H1 (cell line): ENCODE results near the gene POLE3. TPM values are rescaled to one million over a fixed set of nuclear protein-coding genes. Genes with fewer than 3 reads are reported as not detected.

Source experiments
- CTCF ChIA-PET: fragments of 300-600 bp; sonication (Branson Sonifier 250); formaldehyde crosslinking; loops from one replicate; lab custom pipeline; 2021; ENCODE audit not compliant: partially characterized antibody; lab: Charles Lee
- POLR2A ChIA-PET: fragments of 300-600 bp; sonication (Branson Sonifier 250); formaldehyde crosslinking; loops from one replicate; lab custom pipeline; 2021; ENCODE audit warnings: inconsistent platforms; ENCODE audit not compliant: partially characterized antibody; lab: Charles Lee
- DNase-seq, 2 experiments: peaks; one replicate each; pipeline versions ENCODE4 v3.0.0 to v3.0.0-alpha.2; 2010 to 2022; ENCODE audit warnings: low spot score in 2 of 2, low read depth in 1 of 2, mixed read lengths in 1 of 2
- FAIRE-seq: peaks from 2 replicates; lab custom pipeline; 2011; peaks lifted over from hg19 to GRCh38; lab: Jason Lieb, UNC
- H2AFZ ChIP-seq: 2 replicates; pipeline ENCODE4 v1.8.1; 2012; ENCODE audit warnings: low read length, inconsistent platforms
- H2AK5ac ChIP-seq: 2 replicates; pipeline ENCODE4 v1.6.1; 2013; ENCODE audit warnings: low read depth, low read length
- H2BK120ac ChIP-seq: replicated peaks from 2 replicates; pipeline ENCODE3; 2013; ENCODE audit warnings: low read depth, low read length, inconsistent platforms
- H2BK12ac ChIP-seq: 2 replicates; pipeline ENCODE4 v1.6.1; 2013; ENCODE audit warnings: low read depth, low read length
- H2BK15ac ChIP-seq: 2 replicates; pipeline ENCODE4 v1.6.1; 2013; ENCODE audit warnings: low read length
- H2BK20ac ChIP-seq: 2 replicates; pipeline ENCODE4 v1.6.1; 2013; ENCODE audit warnings: low read length
- H2BK5ac ChIP-seq: 2 replicates; pipeline ENCODE4 v1.6.1; 2013; ENCODE audit warnings: low read depth, low read length
- H3K14ac ChIP-seq: 2 replicates; pipeline ENCODE4 v1.6.1; 2013; ENCODE audit warnings: inconsistent platforms; ENCODE audit not compliant: insufficient read length
- H3K18ac ChIP-seq: 2 replicates; pipeline ENCODE4 v1.6.1; 2013; ENCODE audit warnings: low read length; ENCODE audit errors: extremely low read depth
- H3K23ac ChIP-seq: 2 replicates; pipeline ENCODE4 v1.6.1; 2013; ENCODE audit warnings: inconsistent platforms; ENCODE audit not compliant: insufficient read length
- H3K23me2 ChIP-seq: 2 replicates; pipeline ENCODE4 v1.6.1; 2013; ENCODE audit warnings: low read depth, low read length
- H3K27ac ChIP-seq: 2 replicates; pipeline ENCODE4 v1.6.1; 2011; ENCODE audit warnings: low read depth, low read length, inconsistent platforms
- H3K27me3 ChIP-seq, 4 experiments: replicated peaks in 1 of 4; 1 replicate in 1 of 4; 2 replicates in 3 of 4; pipeline versions ENCODE4 v1.6.1 to v1.8.1; 2011 to 2013; ENCODE audit warnings: low read length in 3 of 4, mild to moderate bottlenecking in 3 of 4, inconsistent platforms in 2 of 4, mixed read lengths in 2 of 4, moderate library complexity in 1 of 4; ENCODE audit not compliant: control insufficient read depth in 3 of 4, insufficient read depth in 3 of 4; ENCODE audit errors: extremely low read depth in 1 of 4
- H3K36me3 ChIP-seq, 4 experiments: 2 replicates each; pipeline versions ENCODE4 v1.6.1 to v1.8.1; 2011 to 2013; ENCODE audit warnings: mild to moderate bottlenecking in 4 of 4, low read length in 3 of 4, moderate library complexity in 2 of 4, control low read depth in 1 of 4, inconsistent platforms in 1 of 4; ENCODE audit not compliant: insufficient read depth in 4 of 4, control insufficient read depth in 2 of 4
- H3K4ac ChIP-seq: replicated peaks from 2 replicates; pipeline ENCODE3; 2013; ENCODE audit warnings: low read length, low read depth, mixed read lengths, inconsistent platforms; ENCODE audit not compliant: insufficient read length
- H3K4me1 ChIP-seq, 4 experiments: replicated peaks in 1 of 4; 1 replicate in 1 of 4; 2 replicates in 3 of 4; pipeline versions ENCODE4 v1.6.1 to v1.8.1; 2011 to 2013; ENCODE audit warnings: low read length in 3 of 4, inconsistent platforms in 2 of 4, mixed read lengths in 1 of 4; ENCODE audit not compliant: insufficient read depth in 4 of 4, control insufficient read depth in 3 of 4
- H3K4me2 ChIP-seq, 2 experiments: 2 replicates each; pipeline versions ENCODE4 v1.6.1 to v1.8.1; 2011 to 2013; ENCODE audit warnings: low read depth in 2 of 2, low read length in 2 of 2, control low read depth in 1 of 2, inconsistent platforms in 1 of 2, mild to moderate bottlenecking in 1 of 2; ENCODE audit not compliant: insufficient read depth in 1 of 2
- H3K4me3 ChIP-seq, 4 experiments: fragments of 200-600, 300-600 bp in 1 of 4; sonication (generic), shearing (Covaris generic), sonication (Bioruptor Twin) in 1 of 4; 2 replicates each; pipeline versions ENCODE4 v1.5.1 to v1.8.1; 2011 to 2016; ENCODE audit warnings: low read length in 4 of 4, low read depth in 3 of 4, control low read depth in 2 of 4, inconsistent platforms in 2 of 4, mild to moderate bottlenecking in 2 of 4, mixed read lengths in 1 of 4, moderate library complexity in 1 of 4; ENCODE audit not compliant: insufficient read depth in 2 of 4; ENCODE audit errors: extremely low read depth in 1 of 4
- H3K56ac ChIP-seq: replicated peaks from 2 replicates; pipeline ENCODE3; 2013; ENCODE audit warnings: low read depth, mild to moderate bottlenecking, mixed read lengths, low read length, inconsistent platforms; ENCODE audit not compliant: insufficient read length
- H3K79me1 ChIP-seq: 2 replicates; pipeline ENCODE4 v1.6.1; 2013; ENCODE audit warnings: low read depth, low read length, control low read depth
- H3K79me2 ChIP-seq, 2 experiments: 2 replicates each; pipeline versions ENCODE4 v1.6.1 to v1.8.1; 2012 to 2013; ENCODE audit warnings: low read length in 2 of 2, mild to moderate bottlenecking in 2 of 2, inconsistent platforms in 1 of 2; ENCODE audit not compliant: insufficient read depth in 2 of 2, control insufficient read depth in 1 of 2
- H3K9ac ChIP-seq, 4 experiments: replicated peaks in 1 of 4; 1 replicate in 1 of 4; 2 replicates in 3 of 4; pipeline versions ENCODE4 v1.6.1 to v1.8.1; 2011 to 2013; ENCODE audit warnings: low read depth in 3 of 4, low read length in 3 of 4, control low read depth in 2 of 4, mild to moderate bottlenecking in 2 of 4, moderate library complexity in 2 of 4, inconsistent platforms in 1 of 4; ENCODE audit errors: extremely low read depth in 1 of 4
- H3K9me3 ChIP-seq, 2 experiments: 2 replicates each; pipeline versions ENCODE4 v1.6.1 to v1.8.1; 2012 to 2013; ENCODE audit warnings: mild to moderate bottlenecking in 2 of 2, moderate library complexity in 2 of 2, control low read depth in 1 of 2, inconsistent platforms in 1 of 2, low read depth in 1 of 2, low read length in 1 of 2, mixed read lengths in 1 of 2; ENCODE audit not compliant: insufficient read depth in 2 of 2
- H4K20me1 ChIP-seq, 2 experiments: replicated peaks in 1 of 2; 2 replicates each; pipeline versions ENCODE3 to v1.8.1; 2011 to 2013; ENCODE audit warnings: inconsistent platforms in 2 of 2, low read length in 2 of 2, mild to moderate bottlenecking in 1 of 2; ENCODE audit not compliant: insufficient read depth in 2 of 2, control insufficient read depth in 1 of 2
- H4K5ac ChIP-seq: 2 replicates; pipeline ENCODE4 v1.6.1; 2013; ENCODE audit warnings: low read length, low read depth, mixed read lengths, inconsistent platforms; ENCODE audit not compliant: insufficient read length
- H4K8ac ChIP-seq: 2 replicates; pipeline ENCODE4 v1.8.0; 2013; ENCODE audit warnings: mild to moderate bottlenecking, moderate library complexity, low read length, inconsistent platforms; ENCODE audit not compliant: insufficient read depth; ENCODE audit errors: extremely low read depth
- H4K91ac ChIP-seq: replicated peaks from 2 replicates; pipeline ENCODE3; 2013; ENCODE audit warnings: low read length, mixed read lengths, inconsistent platforms; ENCODE audit not compliant: insufficient read length
- FOSL1 ChIP-seq: IDR thresholded peaks from 2 replicates; pipeline ENCODE4 v1.6.1; 2011; ENCODE audit warnings: mild to moderate bottlenecking, low read depth, low read length, moderate library complexity; ENCODE audit not compliant: insufficient read depth
- WGBS, 2 experiments: shearing (Covaris generic) in 1 of 2; methylation state at CpG; one replicate each; pipeline versions ENCODE4 v1.1.6 to v1.1.7; 2013 to 2015; ENCODE audit warnings: low lambda C conversion rate in 2 of 2, mixed read lengths in 2 of 2, inconsistent platforms in 1 of 2, low coverage in 1 of 2, missing lambda C conversion rate in 1 of 2; ENCODE audit not compliant: insufficient replicate concordance in 2 of 2, insufficient coverage in 1 of 2, insufficient read length in 1 of 2; ENCODE audit errors: extremely low coverage in 1 of 2, missing lambda C conversion rate in 1 of 2; 5-methylcytosine and 5-hydroxymethylcytosine counted together
- polyA plus RNA-seq, 7 experiments: library from polyadenylated mRNA; depleted of rRNA in 3 of 7; stranded (reverse) in 5 of 7; unstranded in 2 of 7; fragments of >200 nt in 5 of 7; fragments of 200-250 nt in 2 of 7; gene quantifications; 1 replicate in 5 of 7; 2 replicates in 1 of 7; 4 replicates in 1 of 7; pipeline versions ENCODE4 v1.2.1 to v1.2.3, GENCODE V29; 2011 to 2013; ENCODE audit warnings: missing spikeins in 2 of 7, mixed read lengths in 2 of 7
- total RNA-seq: library from RNA; stranded (reverse); fragmentation: NEBNext Ultra II Directional; extraction: Animal tissue kit (Norgen Biotek cat#: 25700); gene quantifications from 2 replicates; pipeline ENCODE4 v1.2.1, GENCODE V29; 2021

POLE3 gene
- total and polyA plus RNA-seq, 2 of the 8 experiments (the other 6 are each of a cell fraction or from before 2014, with no cell fraction given): 52.7 to 77.3 TPM

DNA sequence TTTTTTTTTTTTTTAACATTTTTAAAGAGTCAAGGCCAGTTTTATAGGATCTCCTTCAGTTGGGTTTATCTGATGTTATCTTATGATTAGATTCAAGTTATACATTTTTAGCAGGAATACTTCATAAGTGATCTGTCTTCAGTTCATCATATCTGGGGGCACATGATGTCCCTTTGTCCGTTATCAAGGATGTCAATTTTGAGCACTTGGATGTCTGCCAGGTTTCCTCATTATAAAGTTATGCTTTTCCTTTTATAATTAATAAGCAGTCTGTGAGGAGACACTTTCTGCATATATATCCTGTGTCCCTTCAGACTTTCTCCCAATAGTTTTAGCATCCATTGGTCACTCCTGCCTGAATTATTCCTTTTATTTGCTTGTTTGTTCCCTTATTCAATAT lies 45.5 kb downstream of the POLE3 start:
- Histone ChIP-seq H3K79me2 (no peaks in the 10 kb centered on the region), H3K27me3 (no peaks in the 10 kb centered on the region), H2AK5ac (no peak overlapping the region), H3K9ac (no peak overlapping the region), H2BK5ac (no peak overlapping the region), H2BK12ac (no peak overlapping the region), H3K4me1 (no peaks in the 10 kb centered on the region; a peak in 1 of 7 replicates), H3K4me3 (no peak overlapping the region), H3K14ac (no peak overlapping the region), H2BK20ac (no peak overlapping the region), H3K79me1 (no peaks in the 10 kb centered on the region; the same call in 1 of the 2 replicates), H2BK15ac (no peak overlapping the region), H4K8ac (no peak overlapping the region), H3K4ac (no peak overlapping the region), H2AFZ (no peak overlapping the region), H3K27ac (no peak overlapping the region), H3K23ac (no peak overlapping the region), H2BK120ac (no peak overlapping the region), H3K18ac (no peak overlapping the region), H4K5ac (no peak overlapping the region), H4K91ac (no peak overlapping the region), H3K36me3 (no peaks in the 10 kb centered on the region), H3K23me2 (no peaks in the 10 kb centered on the region), H4K20me1 (no peaks in the 10 kb centered on the region), H3K56ac (no peak overlapping the region), H3K9me3 (no peaks in the 10 kb centered on the region), H3K4me2 (no peak overlapping the region)
- TF ChIP-seq FOSL1: no peak
- no peak for FAIRE-seq
- ChIA-PET POLR2A (no interaction called here), CTCF (interaction anchor here (0.6 to 1.8 kb wide), 3 partner anchors 8 to 540 kb away, joined by 3 to 5 read pairs (median 3); no protein-coding TSS in a partner anchor)
- no peak for DNase-seq
- WGBS, 2 experiments: 90% methylated on average over 1 of the region's 1 CpG; no CpG with 5 or more reads in 1 of the 2 experiments
